SK-N-SH (cell line): ENCODE measurements around the gene SYCE1. TPM values are rescaled to one million over a fixed set of nuclear protein-coding genes. Genes with fewer than 3 reads are reported as not detected.
"Not testable (repeated sequence)": the region's sequence is repeated elsewhere in the genome, so short reads cannot be mapped to it uniquely, and the experiment has no call there.

Experiments
- CTCF ChIA-PET: fragments of 300-600, 350-600 bp; formaldehyde crosslinking; extraction: SDS; loops from one replicate; lab custom pipeline; 2021; lab: Yijun Ruan, JAX
- POLR2A ChIA-PET: fragments of 350-600 bp; sonication (Branson Sonifier 250); formaldehyde crosslinking; extraction: SDS; loops from one replicate; lab custom pipeline; 2020; ENCODE audit warnings: antibody characterized with exemption, inconsistent platforms; lab: Yijun Ruan, JAX
- DNase-seq: peaks from one replicate; pipeline ENCODE4 v3.0.0; 2012
- H2AFZ ChIP-seq: fragments of 200-600 bp; sonication (generic); 2 replicates; pipeline ENCODE4 v1.8.1; 2016; ENCODE audit warnings: antibody characterized with exemption, mild to moderate bottlenecking, low read depth
- H3F3A ChIP-seq: fragments of 200-600 bp; sonication (generic); replicated peaks from 2 replicates; pipeline ENCODE3; 2016; ENCODE audit warnings: antibody characterized with exemption, mild to moderate bottlenecking; ENCODE audit not compliant: insufficient read depth
- H3K27ac ChIP-seq, 2 experiments: fragments of 200-500 bp in 1 of 2; fragments of 200-600 bp in 1 of 2; sonication (Bioruptor generic) in 1 of 2; sonication (generic), shearing (Covaris generic) in 1 of 2; 2 replicates each; pipeline versions ENCODE4 v1.5.1 to v1.6.1; 2014 to 2016; ENCODE audit warnings: low read depth in 2 of 2, inconsistent platforms in 1 of 2, low read length in 1 of 2, mild to moderate bottlenecking in 1 of 2, mixed read lengths in 1 of 2
- H3K27me3 ChIP-seq: fragments of 200-600 bp; sonication (generic), shearing (Covaris generic); 2 replicates; pipeline ENCODE4 v1.6.1; 2016; ENCODE audit warnings: mixed run types; ENCODE audit not compliant: insufficient read depth
- H3K36me3 ChIP-seq, 2 experiments: fragments of 200-500 bp in 1 of 2; fragments of 200-600 bp in 1 of 2; sonication (Bioruptor generic) in 1 of 2; sonication (generic) in 1 of 2; replicated peaks in 1 of 2; 2 replicates each; pipeline versions ENCODE3 to v1.5.1; 2014 to 2016; ENCODE audit warnings: low read length in 1 of 2, mild to moderate bottlenecking in 1 of 2; ENCODE audit not compliant: insufficient read depth in 2 of 2, control insufficient read depth in 1 of 2
- H3K4me1 ChIP-seq, 2 experiments: fragments of 200-500 bp in 1 of 2; fragments of 200-600 bp in 1 of 2; sonication (Bioruptor generic) in 1 of 2; sonication (generic), shearing (Covaris generic) in 1 of 2; 2 replicates each; pipeline versions ENCODE4 v1.5.1 to v1.6.1; 2014 to 2016; ENCODE audit warnings: low read depth in 1 of 2, low read length in 1 of 2, mixed run types in 1 of 2; ENCODE audit not compliant: insufficient read depth in 2 of 2, control insufficient read depth in 1 of 2
- H3K4me2 ChIP-seq: fragments of 200-600 bp; sonication (generic), shearing (Covaris generic); 2 replicates; pipeline ENCODE4 v1.6.1; 2017; ENCODE audit warnings: mixed run types
- H3K4me3 ChIP-seq, 2 experiments: fragments of 200-500 bp in 1 of 2; fragments of 200-600 bp in 1 of 2; sonication (Bioruptor generic) in 1 of 2; sonication (generic), shearing (Covaris generic) in 1 of 2; 2 replicates each; pipeline versions ENCODE4 v1.5.1 to v1.8.1; 2014 to 2016; ENCODE audit warnings: low read depth in 2 of 2, inconsistent platforms in 1 of 2, low read length in 1 of 2, mild to moderate bottlenecking in 1 of 2, mixed read lengths in 1 of 2, moderate library complexity in 1 of 2
- H3K79me2 ChIP-seq: fragments of 200-600 bp; sonication (generic); 2 replicates; pipeline ENCODE4 v1.8.1; 2017; ENCODE audit warnings: mild to moderate bottlenecking; ENCODE audit not compliant: insufficient read depth
- H3K9ac ChIP-seq: fragments of 200-600 bp; sonication (generic); 2 replicates; pipeline ENCODE4 v1.6.1; 2017; ENCODE audit warnings: mixed run types
- H3K9me2 ChIP-seq: fragments of 200-600 bp; sonication (generic); 2 replicates; pipeline ENCODE4 v1.6.1; 2017; ENCODE audit warnings: mixed run types
- H3K9me3 ChIP-seq: fragments of 200-600 bp; sonication (generic); 2 replicates; pipeline ENCODE4 v1.6.1; 2017; ENCODE audit warnings: mixed run types, mild to moderate bottlenecking, moderate library complexity
- H4K20me1 ChIP-seq: fragments of 200-600 bp; sonication (generic); 2 replicates; pipeline ENCODE4 v1.6.1; 2017; ENCODE audit warnings: mild to moderate bottlenecking, mixed run types; ENCODE audit not compliant: insufficient read depth
- CHD2 ChIP-seq: fragments of 150-350 bp; IDR thresholded peaks from 2 replicates; pipeline ENCODE4 v1.6.1; 2018; ENCODE audit warnings: low read length; ENCODE audit not compliant: partially characterized antibody
- EP300 ChIP-seq, 2 experiments: IDR thresholded peaks; 2 replicates each; pipeline versions ENCODE4 v1.4.0 to v1.6.1; 2012; ENCODE audit warnings: borderline replicate concordance in 1 of 2, low read depth in 1 of 2, low read length in 1 of 2
- MEF2A ChIP-seq: IDR thresholded peaks from 2 replicates; pipeline ENCODE4 v1.4.0; 2012; ENCODE audit warnings: low read depth, borderline replicate concordance
- RAD21 ChIP-seq: IDR thresholded peaks from 2 replicates; pipeline ENCODE4 v1.6.1; 2012; ENCODE audit warnings: mild to moderate bottlenecking, low read length
- RFX5 ChIP-seq: IDR thresholded peaks from 2 replicates; pipeline ENCODE4 v1.6.1; 2012; ENCODE audit warnings: mild to moderate bottlenecking, improper control_type of control experiment, low read length
- RXRA ChIP-seq: IDR thresholded peaks from 2 replicates; pipeline ENCODE4 v1.4.0; 2012; ENCODE audit warnings: low read depth, mild to moderate bottlenecking, borderline replicate concordance
- SMC3 ChIP-seq: IDR thresholded peaks from 2 replicates; pipeline ENCODE4 v1.6.1; 2012; ENCODE audit warnings: low read depth, low read length, improper control_type of control experiment
- WGBS: methylation state at CpG from one replicate; pipeline ENCODE4 v1.1.6; 2017; ENCODE audit warnings: low lambda C conversion rate; 5-methylcytosine and 5-hydroxymethylcytosine counted together
- polyA plus RNA-seq, 3 experiments: library from polyadenylated mRNA; depleted of rRNA; stranded (reverse); fragments of >200 nt; gene quantifications; 2 replicates each; pipeline ENCODE4 v1.2.3, GENCODE V29; 2012
- TF ChIP-seq, protein P1 (sequence below): fragments of 200-600 bp; sonication (generic); IDR thresholded peaks from 2 replicates; pipeline ENCODE4 v1.6.1; 2017; ENCODE audit warnings: antibody characterized with exemption, mild to moderate bottlenecking, moderate library complexity
- TF ChIP-seq, protein P2 (sequence below): IDR thresholded peaks from 2 replicates; pipeline ENCODE4 v1.4.0; 2012; ENCODE audit warnings: low read depth, borderline replicate concordance
- TF ChIP-seq, protein P3 (sequence below): IDR thresholded peaks from 2 replicates; pipeline ENCODE4 v1.4.0; 2012; ENCODE audit warnings: low read depth, borderline replicate concordance

Gene SYCE1
- polyA plus RNA-seq, 1 of the 3 experiments (the other 2 are of a cell fraction): not detected

DNA sequence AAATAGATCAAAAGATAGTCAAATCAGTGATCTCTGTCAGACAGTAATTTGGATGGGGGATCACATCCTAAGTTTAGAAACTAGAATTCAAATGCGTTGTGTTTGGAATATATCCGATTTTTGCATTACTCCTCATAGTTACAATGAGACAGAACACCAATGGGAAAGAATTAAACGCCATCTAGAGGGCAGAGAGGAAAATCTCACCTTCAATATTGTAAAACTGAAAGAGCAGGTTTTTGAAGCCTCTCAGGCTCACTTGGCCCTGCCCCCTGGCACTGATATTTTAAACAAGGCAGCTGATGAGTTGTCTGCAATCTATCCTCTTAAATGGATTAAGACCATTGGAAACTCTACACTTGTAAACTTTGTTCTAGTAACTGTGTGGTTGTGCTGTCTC, 43.5 kb upstream of the SYCE1 start:
- Histone ChIP-seq H3K9me2 (no peaks in the 10 kb centered on the region), H3K9ac (no peak overlapping the region), H3K36me3 (no peaks in the 10 kb centered on the region), H3K4me2 (no peak overlapping the region), H2AFZ (no peak overlapping the region), H3F3A (no peaks in the 10 kb centered on the region), H4K20me1 (no peaks in the 10 kb centered on the region), H3K4me3 (no peak overlapping the region), H3K27ac (no peak overlapping the region), H3K4me1 (no peaks in the 10 kb centered on the region), H3K27me3 (peaks cover 18% of the 10 kb centered on the region; the same call in 1 of the 2 replicates), H3K79me2 (no peaks in the 10 kb centered on the region), H3K9me3 (no peaks in the 10 kb centered on the region)
- ChIA-PET POLR2A (no interaction called here), CTCF (interaction anchor here (0.7 to 3.2 kb wide), 8 partner anchors 10 to 574 kb away, joined by 3 to 24 read pairs (median 4); no protein-coding TSS in a partner anchor)
- DNase-seq: peak; percentile 38
- TF ChIP-seq CHD2 (no peak), RAD21 (peak; percentile 56), SMC3 (peak; percentile 24)
- TF ChIP-seq, protein P1, sequence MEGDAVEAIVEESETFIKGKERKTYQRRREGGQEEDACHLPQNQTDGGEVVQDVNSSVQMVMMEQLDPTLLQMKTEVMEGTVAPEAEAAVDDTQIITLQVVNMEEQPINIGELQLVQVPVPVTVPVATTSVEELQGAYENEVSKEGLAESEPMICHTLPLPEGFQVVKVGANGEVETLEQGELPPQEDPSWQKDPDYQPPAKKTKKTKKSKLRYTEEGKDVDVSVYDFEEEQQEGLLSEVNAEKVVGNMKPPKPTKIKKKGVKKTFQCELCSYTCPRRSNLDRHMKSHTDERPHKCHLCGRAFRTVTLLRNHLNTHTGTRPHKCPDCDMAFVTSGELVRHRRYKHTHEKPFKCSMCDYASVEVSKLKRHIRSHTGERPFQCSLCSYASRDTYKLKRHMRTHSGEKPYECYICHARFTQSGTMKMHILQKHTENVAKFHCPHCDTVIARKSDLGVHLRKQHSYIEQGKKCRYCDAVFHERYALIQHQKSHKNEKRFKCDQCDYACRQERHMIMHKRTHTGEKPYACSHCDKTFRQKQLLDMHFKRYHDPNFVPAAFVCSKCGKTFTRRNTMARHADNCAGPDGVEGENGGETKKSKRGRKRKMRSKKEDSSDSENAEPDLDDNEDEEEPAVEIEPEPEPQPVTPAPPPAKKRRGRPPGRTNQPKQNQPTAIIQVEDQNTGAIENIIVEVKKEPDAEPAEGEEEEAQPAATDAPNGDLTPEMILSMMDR: peak; percentile 61
- WGBS: 1% methylated on average over 3 of the region's 3 CpGs

DNA sequence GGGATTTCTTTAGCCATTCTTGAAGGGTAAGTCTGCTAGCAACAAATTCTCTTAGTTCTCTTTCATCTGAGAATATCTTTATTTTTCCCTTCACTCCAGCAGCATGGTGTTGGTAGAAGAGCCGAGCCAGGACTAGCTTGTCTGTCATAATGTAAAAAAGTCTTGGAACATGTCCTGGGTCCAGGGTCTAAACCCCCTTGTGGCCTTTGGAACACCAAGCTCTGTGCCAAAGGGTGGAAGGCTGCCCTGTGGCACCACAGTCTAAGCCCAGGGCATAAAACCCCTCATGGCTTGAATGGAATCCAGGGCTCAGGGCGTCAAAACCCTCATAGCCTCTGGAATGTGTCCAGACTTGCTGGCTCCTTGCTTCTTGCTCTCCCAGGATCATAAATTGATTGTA, 38.1 kb upstream of the SYCE1 start:
- H2AFZ ChIP-seq, H3K4me1 ChIP-seq, H4K20me1 ChIP-seq, DNase-seq, H3K36me3 ChIP-seq, H3K79me2 ChIP-seq, H3K9me2 ChIP-seq, H3K4me3 ChIP-seq, H3K27ac ChIP-seq, H3F3A ChIP-seq, H3K9ac ChIP-seq, POLR2A ChIA-PET, H3K4me2 ChIP-seq, H3K9me3 ChIP-seq: not testable (repeated sequence)
- WGBS: 0% methylated on average over 2 of the region's 2 CpGs
- CTCF ChIA-PET: interaction anchor here (1.6 kb wide), 1 partner anchor 274 kb away, joined by 4 read pairs; no protein-coding TSS in a partner anchor
- peaks cover 19% of the 10 kb centered on the region; the same call in 1 of the 2 replicates for H3K27me3 ChIP-seq

DNA sequence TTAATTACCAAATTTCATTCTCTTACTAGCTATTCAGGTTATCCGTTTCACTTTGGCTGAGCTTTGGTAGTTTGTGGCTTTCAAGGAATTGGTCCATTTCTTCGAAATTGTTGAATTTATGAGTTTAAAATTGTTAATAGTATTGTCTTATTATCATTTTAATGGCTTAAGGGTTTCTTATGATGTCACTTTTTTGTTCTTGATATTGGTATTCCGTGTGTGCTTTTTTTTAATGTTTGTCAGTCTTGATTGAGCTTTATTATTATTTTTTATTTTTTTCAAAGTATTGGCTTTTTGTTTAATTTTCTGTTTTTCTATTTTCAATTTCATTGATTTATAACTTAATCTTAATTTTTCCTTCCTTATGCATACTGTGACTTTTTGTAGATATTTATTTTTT, 35.3 kb upstream of the SYCE1 start:
- Histone ChIP-seq H3K4me1 (no peaks in the 10 kb centered on the region), H3K4me3 (no peak overlapping the region), H3K36me3 (no peaks in the 10 kb centered on the region), H2AFZ (no peak overlapping the region)
- POLR2A ChIA-PET: no interaction called here
- TF ChIP-seq, protein P2, sequence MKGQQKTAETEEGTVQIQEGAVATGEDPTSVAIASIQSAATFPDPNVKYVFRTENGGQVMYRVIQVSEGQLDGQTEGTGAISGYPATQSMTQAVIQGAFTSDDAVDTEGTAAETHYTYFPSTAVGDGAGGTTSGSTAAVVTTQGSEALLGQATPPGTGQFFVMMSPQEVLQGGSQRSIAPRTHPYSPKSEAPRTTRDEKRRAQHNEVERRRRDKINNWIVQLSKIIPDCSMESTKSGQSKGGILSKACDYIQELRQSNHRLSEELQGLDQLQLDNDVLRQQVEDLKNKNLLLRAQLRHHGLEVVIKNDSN: no peak
- TF ChIP-seq EP300 (IDR thresholded peaks at IDR 0.05; ENCODE audit: borderline replicate concordance in 1 of 2, low read depth in 1 of 2, low read length in 1 of 2) (no peak), RXRA (no peak), RFX5 (no peak), MEF2A (no peak)
- TF ChIP-seq, protein P3, sequence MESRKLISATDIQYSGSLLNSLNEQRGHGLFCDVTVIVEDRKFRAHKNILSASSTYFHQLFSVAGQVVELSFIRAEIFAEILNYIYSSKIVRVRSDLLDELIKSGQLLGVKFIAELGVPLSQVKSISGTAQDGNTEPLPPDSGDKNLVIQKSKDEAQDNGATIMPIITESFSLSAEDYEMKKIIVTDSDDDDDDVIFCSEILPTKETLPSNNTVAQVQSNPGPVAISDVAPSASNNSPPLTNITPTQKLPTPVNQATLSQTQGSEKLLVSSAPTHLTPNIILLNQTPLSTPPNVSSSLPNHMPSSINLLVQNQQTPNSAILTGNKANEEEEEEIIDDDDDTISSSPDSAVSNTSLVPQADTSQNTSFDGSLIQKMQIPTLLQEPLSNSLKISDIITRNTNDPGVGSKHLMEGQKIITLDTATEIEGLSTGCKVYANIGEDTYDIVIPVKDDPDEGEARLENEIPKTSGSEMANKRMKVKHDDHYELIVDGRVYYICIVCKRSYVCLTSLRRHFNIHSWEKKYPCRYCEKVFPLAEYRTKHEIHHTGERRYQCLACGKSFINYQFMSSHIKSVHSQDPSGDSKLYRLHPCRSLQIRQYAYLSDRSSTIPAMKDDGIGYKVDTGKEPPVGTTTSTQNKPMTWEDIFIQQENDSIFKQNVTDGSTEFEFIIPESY: no peak
- TF ChIP-seq, all 33 proteins: peak for 0
- Histone ChIP-seq H3K9me3 (no peaks in the 10 kb centered on the region), H3K9ac (no peak overlapping the region), H3K4me2 (no peak overlapping the region), H3K27ac (no peak overlapping the region), H3K27me3 (peaks cover 23% of the 10 kb centered on the region; the same call in 1 of the 2 replicates), H3F3A (no peaks in the 10 kb centered on the region), H4K20me1 (no peaks in the 10 kb centered on the region), H3K79me2 (no peaks in the 10 kb centered on the region), H3K9me2 (no peaks in the 10 kb centered on the region)
- 0% methylated on average over 3 of the region's 3 CpGs for WGBS
- DNase-seq: no peak
- CTCF ChIA-PET: interaction anchor here (0.9 to 1.7 kb wide), 2 partner anchors 13 to 271 kb away, joined by 3 to 4 read pairs; no protein-coding TSS in a partner anchor

DNA sequence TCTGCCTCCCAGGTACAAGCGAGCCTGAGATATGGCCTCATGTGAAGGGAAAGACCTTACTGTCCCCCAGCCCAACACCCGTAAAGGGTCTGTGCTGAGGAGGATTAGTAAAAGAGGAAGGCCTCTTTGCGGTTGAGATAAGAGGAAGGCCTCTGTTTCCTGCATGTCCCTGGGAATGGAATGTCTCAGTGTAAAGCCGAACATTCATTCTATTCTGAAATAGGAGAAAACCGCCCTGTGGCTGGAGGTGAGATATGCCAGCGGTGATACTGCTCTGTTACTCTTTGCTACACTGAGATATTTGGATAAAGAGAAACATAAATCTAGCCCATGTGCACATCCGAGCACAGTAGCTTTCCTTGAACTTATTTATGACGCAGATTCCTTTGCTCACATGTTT, 34.5 kb upstream of the SYCE1 start:
- H4K20me1 ChIP-seq, H2AFZ ChIP-seq, H3K4me2 ChIP-seq, H3K9ac ChIP-seq, H3K9me2 ChIP-seq, H3K4me1 ChIP-seq, POLR2A ChIA-PET, H3K9me3 ChIP-seq, H3K27ac ChIP-seq, H3K79me2 ChIP-seq, DNase-seq, H3K36me3 ChIP-seq, H3K4me3 ChIP-seq, H3F3A ChIP-seq: not testable (repeated sequence)
- peaks cover 23% of the 10 kb centered on the region; the same call in 1 of the 2 replicates for H3K27me3 ChIP-seq
- CTCF ChIA-PET: interaction anchor here (1.7 kb wide), 1 partner anchor 270 kb away, joined by 4 read pairs; no protein-coding TSS in a partner anchor
- 9% methylated on average over 8 of the region's 8 CpGs for WGBS
